Measurements from ENCODE around the gene ABCB8. TPM values are rescaled to one million over a fixed set of nuclear protein-coding genes. Genes with fewer than 3 reads are reported as not detected.

The ABCB8 gene
- total and polyA plus RNA-seq, 9 of the 15 experiments (the other 6 are each of a cell fraction or from before 2014, with no cell fraction given): 7.6 to 106 (median 36.3) TPM

DNA sequence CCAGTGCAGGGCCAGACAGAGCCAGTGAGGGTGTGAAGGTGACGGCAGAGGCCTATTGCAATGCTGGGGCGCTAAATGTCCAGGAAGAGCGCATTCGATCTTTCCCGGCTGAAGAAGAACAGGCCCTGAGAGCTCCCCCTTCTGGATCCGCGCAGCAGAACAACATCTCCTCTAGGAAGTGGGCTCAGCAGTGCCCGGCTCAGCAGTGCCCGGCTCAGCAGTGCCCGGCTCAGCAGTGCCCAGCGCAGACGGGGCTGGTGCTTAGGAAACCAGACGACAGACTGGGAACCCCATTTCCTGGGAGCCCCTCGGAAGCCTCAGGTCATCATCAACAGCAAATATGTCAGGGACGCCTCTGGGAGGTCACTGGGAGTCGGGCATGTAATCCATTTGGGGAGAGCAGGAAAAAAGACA is 42.1 kb upstream of the ABCB8 start:
- intact Hi-C loops (cut with micrococcal nuclease): loop anchor here (1.0 to 5.0 kb wide), 3 partner anchors 23 to 181 kb away; partner anchors contain the start of gene GBX1
- POLR2A ChIA-PET: interaction anchor here (0.6 to 1.1 kb wide), 11 partner anchors 9 to 193 kb away, joined by 3 to 6 read pairs (median 5); no protein-coding TSS in a partner anchor
- in situ Hi-C loops (cut with MboI): loop anchor here (5.0 kb wide), 2 partner anchors 89 to 199 kb away; no protein-coding TSS in a partner anchor
- TF ChIP-seq MYNN (IDR thresholded peaks at IDR 0.05) (peak; percentile 77), MYNN (CRISPR knock-in tag; IDR thresholded peaks at IDR 0.05) (no peak), GATA2 (CRISPR knock-in tag; IDR thresholded peaks at IDR 0.05) (0 out of 2 replicates have a peak, but pooled peaks have one; percentile 1), NEUROD1 (IDR thresholded peaks at IDR 0.05; ENCODE audit: borderline replicate concordance, low read depth, low read length, partially characterized antibody) (peak; percentile 30), ZNF431 (CRISPR knock-in tag; IDR thresholded peaks at IDR 0.05) (no peak), CBX1 (IDR thresholded peaks at IDR 0.05; ENCODE audit: low read depth) (peak; percentile 31; the same call in 1 of the 2 replicates), MTA3 (IDR thresholded peaks at IDR 0.05; ENCODE audit: borderline replicate concordance) (peak; percentile 28; the same call in 1 of the 2 replicates), ATF7 (IDR thresholded peaks at IDR 0.05) (peak; percentile 28; the same call in 1 of the 2 replicates), TBL1XR1 (IDR thresholded peaks at IDR 0.05; ENCODE audit: low read length in 2 of 2) (peak in 1 of 2 experiments; percentile 19; a peak in 1 of 4 replicates), ZNF134 (CRISPR knock-in tag; conservative IDR thresholded peaks at IDR 0.05) (no peak), ZFX (CRISPR knock-in tag; IDR thresholded peaks at IDR 0.05) (peak; percentile 12; the same call in 1 of the 2 replicates), XRCC5 (IDR thresholded peaks at IDR 0.05; ENCODE audit: low read depth, low read length) (peak; percentile 61), SREBF2 (CRISPR knock-in tag; IDR thresholded peaks at IDR 0.05) (no peak)
- TF ChIP-seq, protein P1, sequence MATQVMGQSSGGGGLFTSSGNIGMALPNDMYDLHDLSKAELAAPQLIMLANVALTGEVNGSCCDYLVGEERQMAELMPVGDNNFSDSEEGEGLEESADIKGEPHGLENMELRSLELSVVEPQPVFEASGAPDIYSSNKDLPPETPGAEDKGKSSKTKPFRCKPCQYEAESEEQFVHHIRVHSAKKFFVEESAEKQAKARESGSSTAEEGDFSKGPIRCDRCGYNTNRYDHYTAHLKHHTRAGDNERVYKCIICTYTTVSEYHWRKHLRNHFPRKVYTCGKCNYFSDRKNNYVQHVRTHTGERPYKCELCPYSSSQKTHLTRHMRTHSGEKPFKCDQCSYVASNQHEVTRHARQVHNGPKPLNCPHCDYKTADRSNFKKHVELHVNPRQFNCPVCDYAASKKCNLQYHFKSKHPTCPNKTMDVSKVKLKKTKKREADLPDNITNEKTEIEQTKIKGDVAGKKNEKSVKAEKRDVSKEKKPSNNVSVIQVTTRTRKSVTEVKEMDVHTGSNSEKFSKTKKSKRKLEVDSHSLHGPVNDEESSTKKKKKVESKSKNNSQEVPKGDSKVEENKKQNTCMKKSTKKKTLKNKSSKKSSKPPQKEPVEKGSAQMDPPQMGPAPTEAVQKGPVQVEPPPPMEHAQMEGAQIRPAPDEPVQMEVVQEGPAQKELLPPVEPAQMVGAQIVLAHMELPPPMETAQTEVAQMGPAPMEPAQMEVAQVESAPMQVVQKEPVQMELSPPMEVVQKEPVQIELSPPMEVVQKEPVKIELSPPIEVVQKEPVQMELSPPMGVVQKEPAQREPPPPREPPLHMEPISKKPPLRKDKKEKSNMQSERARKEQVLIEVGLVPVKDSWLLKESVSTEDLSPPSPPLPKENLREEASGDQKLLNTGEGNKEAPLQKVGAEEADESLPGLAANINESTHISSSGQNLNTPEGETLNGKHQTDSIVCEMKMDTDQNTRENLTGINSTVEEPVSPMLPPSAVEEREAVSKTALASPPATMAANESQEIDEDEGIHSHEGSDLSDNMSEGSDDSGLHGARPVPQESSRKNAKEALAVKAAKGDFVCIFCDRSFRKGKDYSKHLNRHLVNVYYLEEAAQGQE (IDR thresholded peaks at IDR 0.05; ENCODE audit: borderline replicate concordance): peak; percentile 93
- TF ChIP-seq, protein P1 (CRISPR knock-in tag; IDR thresholded peaks at IDR 0.05; ENCODE audit: low read depth): peak; percentile 85

More for the DNA sequence above, 42.1 kb upstream of the ABCB8 start:
- Histone ChIP-seq H3K4me3 (no peak overlapping the region), H3K9me1 (ENCODE audit: control insufficient read depth, insufficient read depth, low read length) (peaks cover 3% of the 10 kb centered on the region), H3K4me2 (ENCODE audit: insufficient read depth, low read length) (no peak overlapping the region; the same call in 1 of the 2 replicates), H3K27ac (ENCODE audit: extremely low read depth, low read depth, low read length) (no peak overlapping the region), H3K79me2 (ENCODE audit: control insufficient read depth, insufficient read depth, low read length) (no peaks in the 10 kb centered on the region), H4K20me1 (replicated peaks; ENCODE audit: control insufficient read depth, insufficient read depth, low read length) (no peaks in the 10 kb centered on the region), H2AFZ (ENCODE audit: low read depth, low read length) (peak overlapping the region; percentile 58; the same call in 1 of the 2 replicates), H3K9me3 (replicated peaks; ENCODE audit: control insufficient read depth, insufficient read depth, low read depth, low read length) (no peaks in the 10 kb centered on the region), H3K36me3 (ENCODE audit: control insufficient read depth, insufficient read depth, low read length) (no peaks in the 10 kb centered on the region), H3K27me3 (ENCODE audit: control insufficient read depth in 2 of 2, insufficient read depth in 2 of 2, low read length in 2 of 2) (peaks cover 10 to 14% of the 10 kb centered on the region in 2 experiments; a peak in 3 of 5 replicates), H3K9ac (ENCODE audit: insufficient read depth in 1 of 2, low read depth in 2 of 2, low read length in 2 of 2) (peak overlapping the region in 1 of 2 experiments; percentile 38; a peak in 1 of 4 replicates), H3K4me1 (replicated peaks in 1 of 2; ENCODE audit: control insufficient read depth in 2 of 2, insufficient read depth in 2 of 2, low read length in 2 of 2) (peaks cover 13 to 28% of the 10 kb centered on the region in 2 experiments; a peak in 4 of 5 replicates)
- BruUV-seq (replicated peaks): no TSS peak
- peak; percentile 83 for ATAC-seq
- peak; percentile 59 to 89 (median 72) for DNase-seq (ENCODE audit: extremely low read depth in 1 of 4, low spot score in 3 of 4)
- CTCF ChIA-PET (ENCODE audit: low intra/inter-chr PET ratio): interaction anchor here (0.7 to 2.5 kb wide), 6 partner anchors 22 to 1171 kb away, joined by 3 to 16 read pairs (median 4); no protein-coding TSS in a partner anchor
- WGBS (ENCODE audit: insufficient coverage, low coverage, missing lambda C conversion rate): 10% methylated on average over 16 of the region's 16 CpGs
- peak; percentile 88 for FAIRE-seq

All from K562 (cell line).